OCI-LY1 (cell line): ENCODE measurements around the gene RRAD.

Experiments
- H2AFZ ChIP-seq: fragments of 200-600 bp; sonication (generic), shearing (Covaris generic); 2 replicates; pipeline ENCODE4 v1.6.0; 2014; ENCODE audit warnings: antibody characterized with exemption, mild to moderate bottlenecking, low read length
- H3F3A ChIP-seq: fragments of 200-600 bp; sonication (generic), shearing (Covaris generic); 2 replicates; pipeline ENCODE4 v1.6.0; 2014; ENCODE audit warnings: mild to moderate bottlenecking, antibody characterized with exemption, low read length, moderate library complexity; ENCODE audit not compliant: insufficient read depth
- H3K27ac ChIP-seq: fragments of 200-600 bp; sonication (generic); 2 replicates; pipeline ENCODE4 v1.5.1; 2014; ENCODE audit warnings: low read length, mixed run types, mild to moderate bottlenecking, low read depth; ENCODE audit not compliant: poor library complexity, severe bottlenecking
- H3K27me3 ChIP-seq: fragments of 200-600 bp; sonication (generic); 2 replicates; pipeline ENCODE4 v1.6.0; 2014; ENCODE audit warnings: antibody characterized with exemption, mild to moderate bottlenecking, low read length, moderate library complexity; ENCODE audit not compliant: insufficient read depth
- H3K36me3 ChIP-seq: fragments of 200-600 bp; sonication (generic); 2 replicates; pipeline ENCODE4 v1.6.1; 2014; ENCODE audit warnings: mild to moderate bottlenecking, antibody characterized with exemption, low read length, moderate library complexity, mixed read lengths; ENCODE audit not compliant: insufficient read depth
- H3K4me1 ChIP-seq: fragments of 200-600 bp; sonication (generic); 2 replicates; pipeline ENCODE4 v1.5.1; 2014; ENCODE audit warnings: mild to moderate bottlenecking, low read length, moderate library complexity; ENCODE audit not compliant: insufficient read depth, severe bottlenecking
- H3K4me2 ChIP-seq: fragments of 200-600 bp; sonication (generic), shearing (Covaris generic); 2 replicates; pipeline ENCODE4 v1.6.1; 2014; ENCODE audit warnings: low read length
- H3K4me3 ChIP-seq: fragments of 200-600 bp; sonication (generic); 2 replicates; pipeline ENCODE4 v1.5.1; 2014; ENCODE audit warnings: low read length, low read depth, mild to moderate bottlenecking, mixed read lengths; ENCODE audit not compliant: poor library complexity, severe bottlenecking
- H3K79me2 ChIP-seq: fragments of 200-600 bp; shearing (Covaris generic); 2 replicates; pipeline ENCODE4 v1.6.1; 2016; ENCODE audit warnings: mixed run types, low read length, mixed read lengths; ENCODE audit not compliant: insufficient read depth
- H3K9ac ChIP-seq: fragments of 200-600 bp; sonication (generic), shearing (Covaris generic); 2 replicates; pipeline ENCODE4 v1.6.1; 2014; ENCODE audit warnings: mild to moderate bottlenecking, low read length, mixed read lengths
- H3K9me2 ChIP-seq: fragments of 200-600 bp; sonication (generic), shearing (Covaris generic); 2 replicates; pipeline ENCODE4 v1.6.1; 2014; ENCODE audit warnings: low read depth, mild to moderate bottlenecking, low read length, mixed read lengths
- H3K9me3 ChIP-seq: fragments of 200-600 bp; shearing (Covaris generic); 2 replicates; pipeline ENCODE4 v1.6.1; 2014; ENCODE audit warnings: low read length, mixed read lengths
- H4K20me1 ChIP-seq: fragments of 200-600 bp; sonication (generic), shearing (Covaris generic); 2 replicates; pipeline ENCODE4 v1.6.0; 2016; ENCODE audit warnings: mild to moderate bottlenecking, low read length; ENCODE audit not compliant: insufficient read depth
- EZH2 ChIP-seq: fragments of 200-600 bp; sonication (generic), shearing (Covaris generic); IDR thresholded peaks from 2 replicates; pipeline ENCODE4 v1.8.0; 2017; ENCODE audit warnings: borderline replicate concordance, mixed run types, mild to moderate bottlenecking, antibody characterized with exemption, low read length, moderate library complexity, mixed read lengths
- TF ChIP-seq, protein P1 (sequence below): fragments of 200-600 bp; sonication (generic), shearing (Covaris generic); IDR thresholded peaks from 2 replicates; pipeline ENCODE4 v1.5.1; 2017; ENCODE audit warnings: mild to moderate bottlenecking, antibody characterized with exemption, low read length, moderate library complexity, mixed read lengths

RRAD gene

GRCh38 chr16:66903544-66904427 is 21.5 kb downstream of the RRAD start:
- TF ChIP-seq EZH2: no peak
- TF ChIP-seq, protein P1, sequence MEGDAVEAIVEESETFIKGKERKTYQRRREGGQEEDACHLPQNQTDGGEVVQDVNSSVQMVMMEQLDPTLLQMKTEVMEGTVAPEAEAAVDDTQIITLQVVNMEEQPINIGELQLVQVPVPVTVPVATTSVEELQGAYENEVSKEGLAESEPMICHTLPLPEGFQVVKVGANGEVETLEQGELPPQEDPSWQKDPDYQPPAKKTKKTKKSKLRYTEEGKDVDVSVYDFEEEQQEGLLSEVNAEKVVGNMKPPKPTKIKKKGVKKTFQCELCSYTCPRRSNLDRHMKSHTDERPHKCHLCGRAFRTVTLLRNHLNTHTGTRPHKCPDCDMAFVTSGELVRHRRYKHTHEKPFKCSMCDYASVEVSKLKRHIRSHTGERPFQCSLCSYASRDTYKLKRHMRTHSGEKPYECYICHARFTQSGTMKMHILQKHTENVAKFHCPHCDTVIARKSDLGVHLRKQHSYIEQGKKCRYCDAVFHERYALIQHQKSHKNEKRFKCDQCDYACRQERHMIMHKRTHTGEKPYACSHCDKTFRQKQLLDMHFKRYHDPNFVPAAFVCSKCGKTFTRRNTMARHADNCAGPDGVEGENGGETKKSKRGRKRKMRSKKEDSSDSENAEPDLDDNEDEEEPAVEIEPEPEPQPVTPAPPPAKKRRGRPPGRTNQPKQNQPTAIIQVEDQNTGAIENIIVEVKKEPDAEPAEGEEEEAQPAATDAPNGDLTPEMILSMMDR: no peak
- no peak overlapping the region for H2AFZ ChIP-seq
- no peaks in the 10 kb centered on the region for H3F3A ChIP-seq
- H3K36me3 ChIP-seq: no peaks in the 10 kb centered on the region
- H3K4me1 ChIP-seq: no peaks in the 10 kb centered on the region
- H3K9me2 ChIP-seq: no peaks in the 10 kb centered on the region
- no peak overlapping the region for H3K4me2 ChIP-seq
- no peak overlapping the region for H3K4me3 ChIP-seq
- no peaks in the 10 kb centered on the region for H3K79me2 ChIP-seq
- H3K9me3 ChIP-seq: no peaks in the 10 kb centered on the region
- H3K27ac ChIP-seq: no peak overlapping the region
- peaks cover 3% of the 10 kb centered on the region; the same call in 1 of the 2 replicates for H3K27me3 ChIP-seq
- no peaks in the 10 kb centered on the region for H4K20me1 ChIP-seq
- H3K9ac ChIP-seq: no peak overlapping the region

- Histone ChIP-seq H3K27ac (no peak overlapping the region), H3F3A (no peaks in the 10 kb centered on the region), H3K4me2 (no peak overlapping the region), H3K4me3 (no peak overlapping the region), H3K4me1 (no peaks in the 10 kb centered on the region), H3K9me2 (no peaks in the 10 kb centered on the region), H3K79me2 (no peaks in the 10 kb centered on the region), H3K9me3 (no peaks in the 10 kb centered on the region), H3K9ac (no peak overlapping the region), H3K36me3 (no peaks in the 10 kb centered on the region), H4K20me1 (no peaks in the 10 kb centered on the region), H2AFZ (no peak overlapping the region), H3K27me3 (peaks cover 3% of the 10 kb centered on the region; the same call in 1 of the 2 replicates)
- TF ChIP-seq, protein P1: no peak
- no peak for TF ChIP-seq EZH2
These were observed 22.4 kb downstream of the RRAD start for GRCh38 chr16:66902648-66903543.

DNA sequence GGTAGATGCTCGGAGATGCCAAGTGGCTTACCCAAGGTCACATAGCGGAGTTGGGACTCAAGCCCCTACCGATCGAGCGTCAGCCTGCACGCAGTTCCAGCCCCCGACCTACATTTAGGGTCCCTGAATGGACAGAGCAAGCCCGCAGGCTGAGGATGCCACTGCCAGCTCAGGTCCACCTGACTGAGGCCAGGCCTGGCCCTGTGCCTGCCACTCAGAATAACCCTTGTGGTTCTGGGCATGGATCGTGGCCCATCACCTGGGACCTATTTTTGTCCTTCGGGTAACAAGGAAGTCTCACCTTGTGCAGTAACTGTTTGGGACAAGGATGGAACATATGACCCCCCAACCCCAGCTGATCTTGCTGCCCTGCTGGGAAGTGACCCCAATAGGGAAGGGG is 23.7 kb downstream of the RRAD start:
- Histone ChIP-seq H3K4me2 (no peak overlapping the region), H3K4me3 (no peak overlapping the region), H3K79me2 (no peaks in the 10 kb centered on the region), H4K20me1 (no peaks in the 10 kb centered on the region), H3K9ac (no peak overlapping the region), H3K27me3 (peaks cover 3% of the 10 kb centered on the region; the same call in 1 of the 2 replicates), H3K4me1 (no peaks in the 10 kb centered on the region), H3K9me3 (no peaks in the 10 kb centered on the region), H3K27ac (no peak overlapping the region), H3K36me3 (no peaks in the 10 kb centered on the region), H3K9me2 (no peaks in the 10 kb centered on the region), H3F3A (no peaks in the 10 kb centered on the region), H2AFZ (no peak overlapping the region)
- TF ChIP-seq, protein P1: no peak
- no peak for TF ChIP-seq EZH2
